ENCODE data around the gene MIF. TPM values are rescaled to one million over a fixed set of nuclear protein-coding genes. Genes with fewer than 3 reads are reported as not detected.

MIF gene
- total RNA-seq, 4 donors from 2014 or later, result 58.8 to 202 (median 128) TPM

Small RNA genes lying within 50 kb of the gene (small RNA-seq; reads per million reads assigned to genes)
- gene RN7SL268P, result not detected

Other genes with a start within 250 kb of the MIF start
- gene RGL4, start 203.4 kb upstream of the MIF start, total RNA-seq, result not detected
- gene ZNF70, start 143.3 kb upstream of the MIF start, total RNA-seq, result 1 to 10 TPM; 2.9 to 7.0 (median 3.7) TPM
- 1 to 10 TPM in 1 of 4 donors, not detected in 3; 6.8 TPM for gene VPREB3, start 140.0 kb upstream of the MIF start, total RNA-seq
- not detected for gene C22orf15, start 131.4 kb upstream of the MIF start, total RNA-seq
- gene CHCHD10, start 126.4 kb upstream of the MIF start, total RNA-seq, result 10 to 100 TPM in 3 of 4 donors, 1 to 10 TPM in 1; 9.3 to 84.6 (median 26.6) TPM
- 1 to 10 TPM; 2.1 to 2.8 (median 2.2) TPM for gene MMP11, start 121.5 kb upstream of the MIF start, total RNA-seq
- 10 to 100 TPM; 26.3 to 84.2 (median 37.5) TPM for gene SMARCB1, start 107.4 kb upstream of the MIF start, total RNA-seq
- 1 to 10 TPM in 1 of 4 donors, under 1 TPM in 1, not detected in 2; 0.22 to 1.5 TPM for gene DERL3, start 55.4 kb upstream of the MIF start, total RNA-seq
- gene SLC2A11, start 36.5 kb upstream of the MIF start, total RNA-seq, result 10 to 100 TPM in 1 of 4 donors, 1 to 10 TPM in 3; 4.8 to 10.2 (median 5.5) TPM
- 1 to 10 TPM; 1.7 to 7.5 (median 3.5) TPM for gene GSTT2B, start 66.8 kb downstream of the MIF start, total RNA-seq
- under 1 TPM in 3 of 4 donors, not detected in 1; 0.65 to 0.94 (median 0.88) TPM for gene DDTL, start 72.5 kb downstream of the MIF start, total RNA-seq
- gene DDT, start 80.1 kb downstream of the MIF start, total RNA-seq, result 100 to 1,000 TPM in 2 of 4 donors, 10 to 100 TPM in 2; 94.9 to 211 (median 111) TPM
- not detected for gene GSTT2, start 85.8 kb downstream of the MIF start, total RNA-seq
- gene GSTT4, start 111.1 kb downstream of the MIF start, total RNA-seq, result not detected
- 10 to 100 TPM; 22.5 to 50.9 (median 31.9) TPM for gene CABIN1, start 116.9 kb downstream of the MIF start, total RNA-seq

Data from subcutaneous adipose tissue (tissue), 4 donors.